Measurements from ENCODE around the gene NAA50. TPM values are rescaled to one million over a fixed set of nuclear protein-coding genes. Genes with fewer than 3 reads are reported as not detected.
A peak's percentile ranks its signal among the peaks of the same experiment; 100 is the strongest.

The NAA50 gene
- total RNA-seq = 263 TPM

GRCh38 chr3:113745756-113746547 is at the start of gene NAA50:
TSS of gene NAA50 (minus strand) at chr3:113746249. CDS start at chr3:113745949, 300 bp downstream.
- DNase-seq = peak; percentile 98

DNA sequence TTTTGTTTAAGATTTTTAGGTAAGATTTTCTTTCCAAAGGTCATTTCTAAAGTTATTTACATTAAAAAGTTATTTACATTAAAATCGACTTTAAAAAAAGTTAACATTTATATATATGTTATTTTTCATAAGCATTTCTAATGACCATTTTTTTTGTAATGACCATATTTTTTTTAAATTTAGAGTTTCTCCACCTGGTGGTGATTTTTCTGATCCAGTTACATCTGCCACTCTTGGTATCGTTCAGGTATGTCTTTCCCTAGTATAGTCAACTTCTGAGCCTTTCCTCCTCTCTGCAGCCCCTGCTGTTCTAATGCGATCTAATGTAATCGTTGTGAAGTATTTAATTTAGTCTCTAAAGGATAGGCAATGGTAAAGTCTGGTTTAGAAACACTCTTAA is 49.6 kb upstream of the NAA50 start:
- no peak for DNase-seq

DNA sequence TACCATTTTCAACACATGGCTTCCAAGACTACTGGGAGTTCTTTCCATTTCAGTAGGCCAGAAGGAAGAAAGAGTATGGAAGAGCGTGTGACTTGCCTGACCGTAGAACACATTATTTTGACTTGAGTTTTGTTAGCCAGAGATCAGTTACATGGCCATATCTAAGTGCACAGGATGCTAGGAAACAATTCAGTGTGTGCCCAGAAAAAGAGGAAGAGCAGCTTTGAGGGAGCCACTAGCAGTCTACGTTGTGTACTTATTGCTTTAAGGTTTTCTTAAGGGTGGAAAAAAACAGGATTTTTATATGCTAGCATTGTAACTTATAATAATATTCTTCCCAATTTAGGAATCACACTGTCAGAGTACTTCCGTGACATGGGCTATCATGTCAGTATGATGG is 48.5 kb upstream of the NAA50 start:
- DNase-seq = no peak

GRCh38 chr3:113791381-113791780 is 45.3 kb upstream of the NAA50 start:
- DNase-seq = no peak

GRCh38 chr3:113783980-113784379 is 37.9 kb upstream of the NAA50 start:
- DNase-seq = no peak

DNA sequence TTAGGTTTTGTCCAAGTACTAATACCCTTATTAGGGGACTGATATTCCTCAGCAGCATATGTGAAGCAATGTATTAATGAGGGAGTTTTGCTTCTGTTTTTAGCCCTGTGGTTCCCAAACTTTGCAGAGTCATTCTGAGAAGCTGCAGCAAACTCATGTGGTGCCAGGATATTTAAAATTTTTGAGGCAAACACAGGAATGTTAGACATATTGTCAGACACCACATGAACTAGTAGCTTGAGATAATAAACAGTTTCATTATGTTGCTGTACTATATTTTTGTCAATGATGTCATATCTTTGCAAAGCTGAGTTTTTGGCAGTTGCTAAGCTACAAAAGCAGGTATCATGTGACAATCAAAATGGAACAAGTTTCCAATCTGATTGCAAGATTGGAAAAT is 37.4 kb upstream of the NAA50 start:
- peak; percentile 2 for DNase-seq

- DNase-seq = no peak
Observed at GRCh38 chr3:113776564-113776963, 30.5 kb upstream of the NAA50 start.

DNA sequence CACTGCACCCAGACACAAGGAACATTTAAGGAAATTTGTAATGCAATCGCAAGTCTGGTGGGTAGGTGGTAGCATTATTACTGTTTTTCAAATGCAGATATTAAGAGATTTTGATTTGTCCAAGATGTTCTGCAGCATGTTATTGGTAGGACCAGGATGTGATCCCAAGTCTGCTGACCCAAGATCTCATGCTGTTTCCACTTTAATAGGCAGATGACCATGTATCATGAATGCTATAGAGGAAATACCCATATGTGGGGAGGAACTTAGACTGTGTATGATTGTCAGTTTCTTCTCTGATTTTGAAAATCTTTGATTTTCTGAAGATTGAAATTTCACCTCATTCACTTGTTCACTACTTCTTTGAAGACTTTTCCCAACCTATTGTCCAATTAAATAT is 29.5 kb upstream of the NAA50 start:
- no peak for DNase-seq

GRCh38 chr3:113773381-113773780 is 27.3 kb upstream of the NAA50 start:
- DNase-seq = no peak

DNA sequence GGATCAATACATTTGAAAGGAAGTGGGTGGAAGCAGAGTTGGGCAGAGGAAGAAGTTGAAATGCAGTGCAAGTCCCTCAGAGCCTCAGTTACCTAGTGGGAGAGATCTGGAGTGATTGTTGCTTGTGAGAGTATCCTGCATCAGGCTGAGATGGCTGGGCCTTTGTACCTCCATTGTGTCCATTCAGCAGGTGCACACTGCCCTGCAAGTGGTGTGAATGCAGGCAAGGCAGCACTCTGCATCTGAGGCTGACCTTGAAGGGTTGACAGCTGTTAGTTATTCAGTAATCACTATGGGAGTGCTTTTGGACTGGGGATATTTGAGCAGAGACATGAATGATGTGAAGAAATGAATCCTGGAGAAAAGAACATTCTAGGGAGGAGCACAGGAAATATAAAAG is 25.9 kb upstream of the NAA50 start:
- DNase-seq = no peak

DNA sequence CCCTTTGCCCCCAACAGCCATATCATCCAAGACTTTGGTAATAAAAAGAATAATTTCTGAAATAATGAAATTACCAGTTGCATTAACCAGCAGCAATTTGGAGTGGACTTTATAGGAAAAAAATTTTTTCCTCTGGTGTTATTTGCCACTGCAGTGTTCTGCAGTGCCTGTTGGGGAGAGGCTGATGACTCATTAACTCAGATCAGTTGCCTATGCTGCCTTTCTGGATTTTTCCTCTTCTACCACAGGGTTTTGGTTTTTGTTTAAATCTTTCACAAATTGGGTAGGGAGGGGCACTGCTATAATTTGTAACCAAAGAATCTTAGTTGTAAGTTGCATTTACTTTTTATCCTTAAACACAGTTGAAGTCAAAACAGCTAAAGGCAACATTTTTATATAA is 23.5 kb upstream of the NAA50 start:
- DNase-seq = no peak

DNA sequence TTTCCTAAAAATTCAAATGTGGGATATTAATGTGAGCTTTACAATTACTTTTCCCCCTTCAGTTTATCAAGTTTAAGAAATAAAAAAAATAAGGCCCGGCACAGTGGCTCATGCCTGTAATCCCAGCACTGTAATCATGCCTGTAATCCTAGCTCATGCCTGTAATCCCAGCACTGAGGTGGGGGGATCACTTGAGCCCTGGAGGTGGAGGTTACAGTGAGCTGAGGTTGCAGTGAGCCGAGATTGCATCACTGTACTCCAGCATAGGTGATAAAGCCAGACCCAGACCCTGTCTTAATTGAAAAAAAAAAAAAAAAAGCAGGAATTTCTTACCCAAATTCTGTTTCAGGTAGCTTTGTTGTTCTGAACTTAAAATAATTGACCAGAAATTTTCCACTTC is 18.6 kb upstream of the NAA50 start:
- no peak for DNase-seq

DNA sequence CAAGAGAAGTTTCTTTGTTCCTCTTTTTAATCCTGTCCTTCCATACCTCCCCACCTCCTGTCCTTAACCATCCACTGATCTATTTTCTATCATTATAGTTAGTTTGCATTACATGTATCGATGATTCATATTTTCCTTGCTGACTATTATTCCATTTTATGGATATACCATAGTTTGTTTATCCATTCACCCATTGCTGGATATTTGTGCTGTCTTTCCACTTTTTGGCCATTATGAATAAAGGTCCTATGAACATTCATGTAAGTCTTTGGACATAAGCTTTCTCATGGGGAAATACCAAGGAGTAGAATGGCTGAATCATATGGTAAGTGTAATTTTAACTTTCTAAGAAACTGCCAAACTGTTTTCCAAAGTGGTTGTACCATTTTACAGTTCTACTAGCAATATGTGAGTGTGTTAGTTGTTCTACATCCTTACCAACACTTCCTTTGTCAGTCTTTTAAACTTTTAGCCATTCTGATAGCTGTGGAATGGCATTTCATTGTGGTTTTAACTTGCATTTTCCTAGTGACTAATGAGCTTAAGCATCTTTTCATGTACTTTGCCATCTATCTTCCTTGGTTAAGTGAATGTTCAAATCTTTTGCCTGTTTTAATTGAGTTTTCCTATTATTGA is 12.5 kb upstream of the NAA50 start:
- DNase-seq = no peak

GRCh38 chr3:113754494-113755159 is 8.6 kb upstream of the NAA50 start:
- DNase-seq = no peak

DNA sequence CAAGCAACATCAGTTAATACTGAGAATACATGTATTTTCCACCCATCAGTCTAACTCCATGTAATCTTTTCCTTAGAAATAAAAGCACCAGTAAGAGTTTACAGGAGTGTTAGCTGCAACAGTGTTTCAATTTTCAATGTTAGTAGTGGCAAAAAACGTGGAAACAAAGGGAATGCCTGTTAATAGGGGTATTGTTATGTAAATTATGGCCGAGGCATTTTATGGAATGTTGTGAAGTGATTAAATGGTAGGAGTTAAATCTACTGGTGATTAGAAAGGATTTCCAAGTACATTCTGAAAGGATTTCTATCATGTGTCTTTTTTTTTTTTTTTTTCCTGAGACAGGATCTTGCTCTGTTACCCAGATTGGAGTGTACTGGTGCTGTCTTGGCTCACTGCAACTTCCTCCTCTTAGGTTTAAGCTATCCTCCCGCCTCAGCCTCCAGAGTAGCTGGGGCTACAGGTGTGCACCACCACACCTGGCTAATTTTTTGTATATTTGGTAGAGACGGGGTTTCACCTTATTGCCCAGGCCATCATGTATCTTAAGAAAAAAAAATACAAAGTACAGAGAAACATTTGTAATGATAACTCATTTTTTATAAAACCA is 7.4 kb upstream of the NAA50 start:
- no peak for DNase-seq

- no peak for DNase-seq
Observed at GRCh38 chr3:113751141-113751540, 5.1 kb upstream of the NAA50 start.

DNA sequence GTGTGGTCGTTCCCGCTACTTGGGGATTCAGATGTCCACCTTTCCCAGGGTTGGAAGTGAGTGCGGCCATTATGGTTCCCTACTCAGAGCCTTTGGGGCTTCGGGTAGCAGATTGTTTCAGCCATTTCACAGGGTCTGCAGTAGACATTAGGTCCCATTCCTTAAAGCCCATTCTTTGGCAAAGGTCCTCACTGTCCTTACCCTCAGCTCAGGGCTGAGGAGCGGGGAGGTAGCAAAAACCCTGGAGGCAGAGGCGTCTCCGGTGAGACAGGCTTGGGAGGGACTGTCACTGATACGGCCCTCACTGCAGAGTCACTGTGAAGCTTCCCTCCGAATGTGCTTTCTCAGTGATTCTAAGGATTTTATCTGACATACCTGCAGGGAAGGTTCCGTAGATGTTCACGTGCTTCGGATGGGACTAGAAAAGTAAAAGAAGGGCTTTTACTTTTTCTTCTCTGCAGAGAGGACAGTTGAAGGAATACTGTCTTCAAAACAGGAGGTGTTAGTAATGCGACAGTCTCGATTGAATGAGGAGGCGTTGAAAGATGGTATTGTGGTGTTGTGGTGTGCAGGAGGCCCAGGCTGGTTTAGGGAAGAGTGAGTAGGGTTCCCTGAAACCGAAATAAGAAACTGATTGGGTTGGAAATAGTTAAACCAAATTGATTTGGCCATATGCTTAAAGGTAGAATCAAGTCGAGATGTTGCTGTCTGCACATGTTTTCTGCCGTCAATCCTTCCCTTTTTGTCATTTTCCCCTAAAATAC is 1.4 kb upstream of the NAA50 start:
- peak; percentile 42 for DNase-seq

DNA sequence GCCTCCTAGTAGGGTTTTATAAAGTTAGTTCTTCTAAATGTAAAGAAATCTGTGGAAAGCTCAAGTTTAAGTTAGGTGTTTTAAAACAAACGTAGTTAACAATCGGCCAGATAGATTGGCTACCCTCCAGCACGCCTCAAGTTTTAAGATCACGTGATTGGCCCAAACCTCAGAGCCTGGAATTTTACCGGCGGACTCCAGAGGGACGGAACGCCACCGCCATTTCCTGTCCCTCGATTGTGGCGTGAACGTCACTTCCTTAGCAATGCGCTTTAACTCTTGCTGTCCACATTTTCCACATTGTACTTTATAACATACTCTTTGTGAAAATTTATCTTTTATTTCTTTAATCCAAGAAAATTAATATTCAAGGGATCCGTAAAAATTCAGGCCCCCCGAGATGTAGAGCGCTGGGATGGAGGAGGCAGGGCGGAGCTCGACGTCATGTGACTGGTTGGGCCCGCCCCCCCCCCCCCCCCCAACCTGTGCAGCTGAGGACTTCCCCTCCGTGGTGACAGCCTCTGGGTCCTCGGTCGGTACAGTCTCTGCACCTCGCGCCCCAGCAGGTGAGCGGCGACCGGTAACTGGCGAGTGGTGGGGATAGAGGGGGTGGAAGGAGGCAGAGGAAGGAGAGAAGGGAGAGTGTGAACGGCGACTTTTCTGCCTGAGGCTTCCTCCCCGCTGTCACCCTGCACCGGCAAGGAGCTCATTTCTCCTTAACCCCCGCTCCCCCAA is 666 bp upstream of the NAA50 start, which contains the start of gene ATP6V1A:
Gene ATP6V1A (plus strand): TSS at position 488 of the 735 bp plus-strand sequence. CDS start 31,719 bp downstream, outside the sequence.
- DNase-seq = peak; percentile 98

DNA sequence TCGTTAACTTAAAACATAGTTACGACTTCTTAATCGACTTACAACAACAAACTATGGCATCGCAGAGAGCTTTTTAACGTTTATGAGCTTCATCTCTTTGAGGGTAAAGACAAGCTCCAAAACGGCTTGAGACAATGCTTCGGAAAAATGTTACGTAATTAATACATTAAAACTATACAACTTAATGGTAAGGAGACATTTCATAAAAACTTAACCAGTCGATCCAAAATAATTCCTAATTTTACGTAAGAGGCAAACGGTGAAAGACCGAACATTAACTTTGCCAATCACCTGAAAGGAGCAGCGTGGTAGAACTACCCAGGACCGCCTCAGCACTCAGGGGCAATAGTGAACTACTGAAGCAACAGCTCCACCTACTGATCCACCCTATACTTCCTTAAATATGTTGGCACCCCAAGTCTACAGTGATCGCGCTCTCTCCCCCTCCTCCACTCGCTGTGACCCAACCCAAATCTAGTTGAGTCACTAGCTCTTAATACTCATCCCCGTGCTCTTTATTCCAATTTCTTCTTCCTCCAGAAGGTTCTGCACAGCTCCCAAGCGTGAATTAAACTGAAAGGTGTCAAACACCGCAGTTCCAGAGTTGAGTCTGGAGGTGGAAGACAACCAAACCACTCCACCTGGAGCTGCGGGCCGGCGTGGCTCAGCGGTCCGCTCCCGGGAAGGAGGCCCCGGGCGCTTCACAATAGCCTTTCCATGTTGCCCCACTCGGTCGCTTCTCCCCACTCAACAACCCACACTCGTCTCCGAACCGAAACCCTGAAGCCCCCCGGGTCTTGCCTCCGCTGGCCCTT is 901 bp downstream of the NAA50 start:
- peak; percentile 93 for DNase-seq

GRCh38 chr3:113743006-113743630 is 2.9 kb downstream of the NAA50 start:
- no peak for DNase-seq
